Measurements from ENCODE around the gene MS4A15.
"Not testable (repeated sequence)": the region's sequence is repeated elsewhere in the genome, so short reads cannot be mapped to it uniquely, and the experiment has no call there.

Gene MS4A15, protein sequence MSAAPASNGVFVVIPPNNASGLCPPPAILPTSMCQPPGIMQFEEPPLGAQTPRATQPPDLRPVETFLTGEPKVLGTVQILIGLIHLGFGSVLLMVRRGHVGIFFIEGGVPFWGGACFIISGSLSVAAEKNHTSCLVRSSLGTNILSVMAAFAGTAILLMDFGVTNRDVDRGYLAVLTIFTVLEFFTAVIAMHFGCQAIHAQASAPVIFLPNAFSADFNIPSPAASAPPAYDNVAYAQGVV

DNA sequence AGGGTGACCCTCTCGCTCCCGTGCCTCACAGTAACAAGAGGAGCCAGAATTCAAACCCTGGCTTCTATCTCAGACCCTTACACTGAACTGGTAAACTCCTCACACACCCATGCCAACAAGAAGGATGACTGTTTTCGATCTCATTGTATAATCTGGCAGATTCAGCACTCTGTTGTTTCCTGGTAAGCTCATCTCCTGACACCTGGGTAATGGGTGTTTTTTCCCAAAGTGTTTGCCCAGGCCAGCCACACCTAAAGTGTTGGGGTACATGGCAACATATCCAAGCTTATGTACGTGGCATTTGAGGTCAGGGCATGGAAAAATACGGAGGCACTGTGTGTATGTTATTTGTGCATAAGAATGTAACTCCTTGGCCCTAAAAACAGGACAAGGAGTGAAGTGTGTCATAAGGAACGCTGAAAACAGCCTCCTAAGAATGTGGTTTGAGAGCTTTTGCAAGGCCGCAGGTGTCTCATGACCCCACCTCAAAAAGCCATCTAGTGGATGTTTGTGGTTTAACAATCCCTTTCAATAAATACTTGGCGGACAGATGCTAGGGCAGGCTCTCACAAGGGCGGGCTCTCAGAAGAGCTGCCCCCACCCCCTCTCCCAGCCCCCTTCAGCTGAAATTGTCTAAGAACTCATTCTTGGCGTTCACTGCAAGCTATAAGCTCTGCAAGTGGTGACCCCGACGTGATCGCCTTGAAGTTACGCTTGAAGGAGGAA, at the start of gene MS4A15:
TSS of gene MS4A15 (plus strand) at position 561 of the 726 bp plus-strand sequence. CDS start 6,867 bp downstream, outside the sequence.
- DNase-seq = peak; percentile 5

DNA sequence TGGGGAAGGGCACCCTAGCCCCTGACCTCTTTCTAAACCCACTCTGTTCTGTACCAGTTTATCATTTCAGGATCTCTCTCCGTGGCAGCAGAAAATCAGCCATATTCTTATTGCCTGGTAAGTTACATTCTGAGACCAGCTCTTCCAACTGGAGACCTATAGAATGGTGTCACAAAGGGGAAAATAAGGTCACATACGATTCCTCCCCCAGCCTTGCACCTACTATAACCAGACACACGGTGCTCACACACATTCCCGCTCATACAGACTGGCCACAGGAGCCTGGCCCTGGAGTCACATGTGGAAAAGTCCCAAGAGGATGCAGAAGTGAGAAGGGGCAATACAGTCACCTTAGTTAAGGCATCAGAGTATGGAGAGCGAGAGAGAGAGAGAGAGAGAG, 49.7 kb upstream of the MS4A15 start:
- DNase-seq = no peak

DNA sequence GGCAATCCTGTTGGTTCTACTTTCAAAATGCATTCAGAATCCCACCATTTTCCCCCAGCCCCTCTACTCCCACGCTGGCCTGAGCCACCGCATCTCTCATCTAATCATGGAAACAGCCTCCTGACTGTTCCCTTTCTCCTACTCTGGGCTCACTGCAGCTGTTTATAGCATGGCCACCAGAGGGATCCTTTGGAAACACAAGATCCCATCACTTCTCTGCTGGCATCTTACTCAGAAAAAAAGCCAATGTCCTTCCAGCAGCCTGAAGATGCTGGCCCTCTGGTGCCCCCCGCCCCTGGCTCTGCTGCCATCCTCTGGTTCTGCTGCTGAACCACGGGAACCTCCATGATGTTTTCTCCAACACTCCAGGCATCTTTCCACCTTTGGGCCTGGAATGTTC, 46.2 kb upstream of the MS4A15 start:
- no peak for DNase-seq

DNA sequence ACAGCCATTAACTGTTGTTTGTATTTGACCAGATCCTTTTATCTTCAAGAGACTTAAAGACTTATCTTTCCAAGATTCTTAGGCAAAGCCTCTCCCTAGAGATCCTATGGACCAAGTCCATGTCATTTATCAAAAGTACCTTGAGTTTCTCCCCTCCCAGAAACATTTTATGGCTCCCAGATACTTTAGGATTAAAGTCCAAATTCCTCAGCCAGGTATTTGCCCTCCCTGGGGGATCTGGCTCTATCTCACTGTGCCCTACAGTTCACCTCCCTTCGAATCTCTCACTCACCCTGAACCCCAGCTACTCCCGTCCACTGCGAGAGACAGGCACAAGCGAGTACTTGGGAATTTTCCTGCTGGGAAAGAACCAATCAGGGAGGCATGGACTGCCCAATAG, 45.4 kb upstream of the MS4A15 start:
- no peak for DNase-seq

DNA sequence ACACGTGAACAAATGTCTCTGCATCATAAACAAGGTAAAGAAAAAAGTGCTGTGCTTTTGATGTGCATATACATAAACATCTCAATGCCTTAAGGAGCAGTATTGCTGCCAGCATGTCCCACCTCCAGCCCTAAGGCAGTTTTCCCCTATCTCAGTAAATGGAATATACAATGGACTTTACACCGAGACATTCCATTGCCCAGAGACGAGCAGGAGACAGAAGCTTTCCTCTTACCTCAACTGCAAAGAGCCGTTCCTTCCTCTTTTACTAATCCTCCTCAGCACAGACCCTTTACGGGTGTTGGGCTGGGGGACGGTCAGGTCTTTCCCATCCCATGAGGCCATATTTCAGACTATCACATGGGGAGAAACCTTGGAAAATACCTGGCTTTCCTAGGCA, 43.2 kb upstream of the MS4A15 start:
- not testable (repeated sequence) for DNase-seq

DNA sequence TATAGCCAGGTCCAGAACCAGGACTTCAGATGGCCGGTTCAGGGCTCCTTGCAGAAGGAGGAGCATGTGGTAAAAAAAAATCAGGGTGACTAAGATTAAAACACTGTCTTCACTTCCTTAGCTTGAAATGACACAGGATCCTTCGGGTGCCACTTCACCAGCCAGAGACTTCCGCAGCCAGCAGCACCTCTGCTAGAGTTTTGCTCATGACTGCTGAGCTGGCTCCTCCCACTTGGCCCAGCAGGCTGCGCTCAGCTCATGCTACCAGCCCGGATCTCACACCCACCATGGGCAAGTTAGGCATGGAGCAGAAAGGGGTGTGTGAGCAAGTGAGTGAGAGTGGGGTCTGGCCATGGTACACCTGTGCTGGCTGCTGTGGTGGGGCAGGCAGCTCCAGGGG, 38.7 kb upstream of the MS4A15 start:
- peak; percentile 18 for DNase-seq

DNA sequence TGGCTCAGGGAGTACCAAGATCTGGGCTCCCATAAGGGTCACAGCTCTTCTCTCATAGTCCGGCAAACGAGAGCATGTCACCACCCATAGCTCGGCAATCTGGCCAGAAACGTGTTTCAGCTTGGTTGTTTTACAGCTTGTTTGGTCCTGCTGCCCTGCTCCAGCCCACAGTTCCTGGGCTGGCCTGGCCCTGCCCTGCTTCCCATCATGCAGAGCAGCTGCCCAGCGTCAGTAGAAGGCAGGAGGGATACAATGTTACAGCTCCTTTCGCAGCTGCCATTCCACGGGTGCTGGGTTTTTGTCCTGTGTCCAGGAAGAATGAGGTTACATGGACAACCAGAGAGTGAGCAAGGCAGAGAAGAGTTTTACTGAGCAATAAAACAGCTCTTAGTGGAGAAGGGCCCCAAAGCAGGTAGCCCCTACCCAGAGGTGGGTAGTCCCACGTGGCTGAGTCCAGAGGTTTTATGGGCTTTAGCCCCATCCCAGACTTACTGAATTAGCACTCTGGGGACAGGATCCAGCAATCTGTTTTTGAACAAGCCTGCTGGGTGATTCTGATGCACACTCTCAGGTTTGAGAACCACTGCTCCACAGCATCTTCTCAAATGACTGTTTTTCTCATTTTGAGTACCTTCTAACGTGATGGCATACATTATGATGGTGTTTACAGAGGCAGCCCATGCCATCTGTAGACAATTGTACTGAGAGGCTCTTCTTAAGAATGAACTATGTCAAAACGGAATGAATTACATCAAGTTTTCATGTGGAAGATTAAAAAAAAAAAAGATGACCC, 37.9 kb upstream of the MS4A15 start:
- DNase-seq = no peak

DNA sequence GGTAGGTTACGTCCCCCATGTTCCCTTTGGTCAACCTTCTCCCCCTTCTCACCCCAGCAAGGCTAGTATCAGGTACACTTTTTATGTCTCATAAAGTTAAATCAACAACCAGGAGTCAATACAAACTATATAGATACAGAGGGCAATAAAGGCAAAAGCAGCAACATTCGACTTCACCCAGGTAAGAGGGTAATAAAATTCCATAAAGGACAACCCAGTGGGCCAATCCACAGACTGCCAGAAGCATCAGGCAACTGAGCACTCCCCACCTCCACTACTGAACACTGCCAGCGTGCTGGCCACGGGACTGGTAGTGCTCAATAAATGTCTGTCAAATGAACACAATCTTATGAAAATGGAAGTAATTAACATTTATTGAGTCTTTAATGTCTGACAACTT, 37.3 kb upstream of the MS4A15 start:
- DNase-seq = no peak

DNA sequence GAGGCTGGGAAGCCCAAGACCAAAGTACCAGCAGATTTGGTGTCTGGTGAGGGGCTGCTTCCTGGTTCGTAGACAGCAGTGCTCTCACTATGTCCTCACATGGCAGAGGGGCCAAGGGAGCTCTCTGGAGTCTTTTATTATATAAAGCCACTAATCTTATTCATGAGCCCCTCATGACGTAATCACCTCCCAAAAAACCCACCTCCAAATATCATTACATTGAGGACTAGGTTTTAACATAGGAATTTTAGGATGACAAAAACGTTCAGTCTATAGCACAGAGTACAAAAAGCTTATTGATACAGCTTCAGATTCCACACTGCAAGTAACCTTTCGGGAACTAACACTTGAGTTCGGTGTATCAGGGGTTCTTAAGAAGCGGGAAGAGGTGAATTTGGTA, 36.2 kb upstream of the MS4A15 start:
- DNase-seq = no peak

DNA sequence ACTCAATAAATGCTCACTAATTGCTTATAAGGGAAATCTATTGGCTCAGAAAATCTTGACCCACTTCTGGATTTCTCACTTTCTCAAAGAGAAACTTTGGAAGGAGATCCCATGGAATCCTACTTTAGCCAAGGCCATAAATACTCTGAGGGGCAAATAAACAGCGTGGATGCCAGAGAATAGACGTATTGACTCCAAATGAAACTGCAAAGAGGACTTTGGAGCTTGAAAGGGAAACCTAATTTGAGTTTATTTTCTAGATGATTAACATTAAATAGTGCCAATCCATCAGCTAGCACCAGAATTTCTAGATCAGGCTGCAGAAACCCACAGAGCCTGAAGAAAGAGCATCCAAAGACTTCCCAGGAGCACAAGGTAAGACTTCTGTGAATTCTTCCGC, 32.2 kb upstream of the MS4A15 start, which contains the start of gene MS4A18:
TSS of gene MS4A18 (plus strand) at position 301 of the 400 bp plus-strand sequence.
- no peak for DNase-seq

DNA sequence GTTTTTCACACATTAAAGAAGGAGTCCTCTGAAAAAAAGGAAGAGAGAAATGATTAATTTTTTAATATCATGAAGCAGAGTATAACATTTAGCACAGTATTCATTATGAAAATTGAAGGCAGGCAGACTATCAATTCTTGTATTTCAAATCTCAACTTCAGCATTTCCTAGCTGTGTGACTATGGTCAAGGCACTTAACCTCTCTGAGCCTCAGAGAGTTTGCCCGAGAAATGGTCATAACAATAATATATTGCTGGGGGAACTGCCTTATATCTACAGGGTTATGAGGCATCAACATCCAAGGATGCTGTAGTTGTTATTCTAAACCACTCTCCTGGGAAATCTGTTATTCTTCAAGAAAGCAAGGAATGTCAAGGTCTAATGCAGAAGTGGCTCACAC, 31.1 kb upstream of the MS4A15 start:
- no peak for DNase-seq

DNA sequence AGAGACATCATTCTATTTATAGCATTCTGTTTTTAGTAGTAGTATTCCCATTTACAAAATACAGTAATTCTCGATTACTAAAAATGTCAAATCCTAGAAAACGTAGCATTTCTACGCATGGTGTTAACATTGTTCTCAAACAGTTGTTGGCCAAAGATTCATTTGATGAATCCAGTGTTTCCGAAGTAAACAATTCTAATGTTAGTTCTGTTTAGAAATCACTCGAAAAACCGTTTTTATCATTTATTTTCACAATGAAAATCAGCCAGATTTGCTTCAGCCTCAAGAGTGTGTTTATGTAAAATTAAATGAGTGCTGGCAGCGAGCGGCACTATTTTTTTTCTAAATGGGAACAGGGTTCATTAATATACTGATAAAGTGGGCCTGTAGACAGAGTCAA, 25.1 kb upstream of the MS4A15 start:
- no peak for DNase-seq

DNA sequence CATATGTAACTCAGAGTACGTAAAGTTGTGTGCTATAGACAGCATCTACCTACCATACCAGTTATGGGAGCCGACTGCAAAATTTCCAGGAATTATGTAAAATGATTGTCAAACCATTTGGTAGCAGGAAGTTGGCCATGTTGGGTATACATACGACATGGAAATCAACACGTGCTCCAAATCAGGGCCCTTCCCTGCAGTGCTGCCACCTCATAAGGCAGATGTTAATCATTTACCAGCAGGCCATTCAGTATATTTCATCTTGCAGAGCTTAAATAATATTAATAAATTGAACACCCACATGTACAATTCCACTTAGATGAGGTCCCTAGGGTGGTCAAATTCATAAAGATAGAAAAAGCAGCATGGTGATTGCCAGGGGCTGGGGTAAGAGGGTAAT, 22.4 kb upstream of the MS4A15 start:
- DNase-seq = no peak

DNA sequence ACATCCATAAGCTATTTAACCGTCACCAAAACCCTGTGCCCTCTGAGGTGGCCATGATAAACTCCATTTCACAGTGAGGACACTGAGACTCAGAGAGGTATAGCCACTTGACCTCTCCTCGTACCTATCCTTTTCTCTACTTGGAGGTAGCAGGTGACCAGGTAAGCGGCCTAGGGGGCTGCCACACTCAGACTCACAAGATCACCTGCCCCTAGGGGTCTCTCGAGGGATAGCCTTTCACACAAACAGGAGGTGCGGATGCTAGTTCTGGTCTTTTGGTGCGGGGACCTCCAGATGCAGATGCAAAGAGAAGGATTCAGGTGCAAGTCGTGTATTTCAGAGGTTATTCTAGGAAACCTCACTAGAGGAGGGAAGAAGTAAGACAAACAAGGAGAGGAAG, 17.6 kb upstream of the MS4A15 start:
- no peak for DNase-seq

DNA sequence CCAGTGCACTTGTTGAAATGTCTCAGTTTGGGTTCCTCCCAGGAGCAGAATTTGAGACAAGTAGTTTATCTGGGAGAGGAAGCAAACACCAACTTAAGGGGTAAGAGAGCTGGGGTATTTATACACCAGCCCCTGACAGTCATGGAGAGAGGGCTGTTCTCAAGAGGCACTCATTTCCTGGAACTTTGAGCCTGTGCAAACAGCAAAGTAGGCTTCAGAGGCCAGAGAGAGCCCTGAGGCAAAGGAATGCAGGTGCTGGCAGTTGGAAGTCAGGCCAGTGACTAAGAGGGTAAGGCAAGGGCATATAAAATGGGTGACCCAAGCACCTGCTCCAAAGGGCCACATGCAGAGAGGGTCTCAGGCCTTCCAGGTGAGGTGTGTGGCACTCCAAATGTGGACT, 16.1 kb upstream of the MS4A15 start:
- no peak for DNase-seq

DNA sequence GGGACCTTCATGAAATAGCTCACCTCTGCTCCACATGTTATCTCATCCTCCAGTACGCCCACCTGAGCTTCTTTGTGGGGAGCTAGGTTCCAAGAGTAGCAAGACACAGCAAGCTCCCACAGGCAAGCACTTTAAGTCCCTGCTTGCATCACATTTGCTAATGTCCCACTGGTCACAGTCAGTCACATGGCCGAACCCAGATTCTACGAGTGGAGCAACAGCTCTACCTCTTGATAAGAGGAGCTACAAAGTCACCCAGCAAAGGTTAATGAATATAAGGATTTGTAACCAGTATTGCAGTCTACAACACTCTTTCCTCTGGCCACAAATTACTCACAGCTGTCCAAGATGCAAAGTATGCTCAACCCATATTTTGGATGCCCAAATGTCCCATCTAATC, 15.2 kb upstream of the MS4A15 start:
- DNase-seq = no peak

DNA sequence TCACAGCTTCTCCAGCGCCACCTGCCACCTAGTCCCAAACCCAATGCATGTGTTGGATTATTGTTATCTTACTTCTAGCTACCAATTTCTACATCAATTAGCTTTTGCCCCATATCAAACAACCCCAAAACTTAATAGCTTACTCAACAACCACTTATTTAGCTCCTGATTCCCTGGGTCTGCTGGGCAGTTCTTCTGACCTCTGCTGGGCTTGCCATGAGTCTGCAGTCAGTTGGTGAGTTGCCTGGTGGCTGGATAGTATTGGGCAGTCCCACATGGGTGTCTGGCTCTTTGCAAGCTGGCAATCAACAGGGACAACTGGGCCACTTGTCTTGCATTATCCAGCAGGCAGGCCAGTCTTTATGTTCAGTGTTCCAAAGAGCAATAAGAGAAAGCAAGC, 13.6 kb upstream of the MS4A15 start:
- no peak for DNase-seq

DNA sequence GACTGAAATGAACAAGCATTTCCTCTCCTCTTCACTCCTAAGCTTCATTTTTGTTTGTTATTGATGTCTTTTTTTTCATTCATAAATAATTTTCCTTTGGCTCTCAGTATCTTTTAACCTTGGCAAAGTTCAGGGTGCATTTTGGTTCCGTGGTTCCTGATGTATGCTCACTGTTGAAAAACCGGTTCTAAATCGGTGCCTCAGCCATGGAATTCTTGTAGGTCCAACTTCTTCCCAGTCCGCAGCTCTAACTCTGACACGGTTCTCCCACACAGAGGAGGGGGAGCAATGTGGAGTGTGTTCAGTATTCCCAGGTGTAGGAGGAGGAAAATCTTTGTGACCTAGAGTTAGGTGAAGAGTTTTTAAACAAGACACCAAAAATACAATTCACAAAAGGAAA, 12.6 kb upstream of the MS4A15 start:
- DNase-seq = no peak

DNA sequence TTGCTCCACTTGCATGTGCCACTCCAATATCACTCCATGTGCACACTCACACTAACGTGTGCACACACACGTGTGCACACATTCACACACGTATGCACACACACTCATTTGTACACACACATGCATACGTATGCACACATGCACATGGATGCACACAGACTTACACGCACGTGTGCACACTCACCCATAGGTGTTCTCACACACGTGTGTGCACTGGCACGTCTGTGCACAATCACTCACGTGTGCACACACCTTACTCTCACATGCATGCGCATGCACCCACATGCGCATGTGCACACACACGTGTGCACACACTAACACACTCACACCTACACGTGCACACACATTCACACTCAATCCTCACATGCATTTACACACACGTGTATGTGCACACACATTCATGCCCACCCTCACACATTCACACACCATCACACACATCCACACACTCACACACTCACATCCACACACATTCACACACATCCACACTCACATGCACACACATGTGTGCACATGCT, 9.3 kb upstream of the MS4A15 start:
- DNase-seq = no peak

DNA sequence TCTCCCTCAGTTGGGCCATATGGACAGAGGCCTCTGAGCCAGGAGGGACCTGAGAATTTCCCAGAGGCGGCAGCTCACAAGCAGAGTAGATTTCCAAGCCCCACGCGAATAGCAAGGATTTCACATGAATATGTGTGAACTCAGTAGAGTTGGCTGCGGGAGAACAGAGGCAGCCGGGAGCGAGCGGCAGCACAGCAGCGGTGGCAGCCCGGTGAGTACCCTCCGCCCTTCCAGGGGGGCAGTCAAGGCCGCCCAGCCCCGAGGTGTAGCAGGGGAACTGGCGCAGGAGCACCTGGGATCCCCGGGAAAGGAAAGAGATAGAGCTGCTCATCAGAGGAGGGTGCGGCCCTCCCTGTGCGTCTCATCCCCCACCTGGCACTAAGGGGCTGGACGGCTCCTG, 8.4 kb upstream of the MS4A15 start:
- DNase-seq = no peak

DNA sequence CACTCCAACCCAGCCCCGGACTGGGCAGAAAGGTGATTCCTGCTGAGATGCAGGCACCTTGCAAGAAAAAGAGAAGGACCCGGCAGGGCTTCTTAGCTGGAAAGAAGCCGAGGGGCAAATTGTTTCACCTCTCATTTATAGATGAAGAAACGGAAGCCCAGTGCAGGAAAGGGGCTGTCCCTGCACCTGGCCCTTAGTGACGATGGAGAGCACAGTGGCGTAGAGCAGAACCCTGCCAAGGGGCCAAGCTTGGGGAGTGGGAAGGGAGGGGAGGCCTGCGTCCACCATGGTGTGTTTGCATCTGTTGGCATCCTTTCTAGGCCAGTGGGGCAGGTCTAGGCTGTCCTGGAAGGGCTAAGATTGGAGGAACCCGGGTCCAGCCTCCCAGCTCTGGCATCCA, 7.8 kb upstream of the MS4A15 start:
- no peak for DNase-seq

DNA sequence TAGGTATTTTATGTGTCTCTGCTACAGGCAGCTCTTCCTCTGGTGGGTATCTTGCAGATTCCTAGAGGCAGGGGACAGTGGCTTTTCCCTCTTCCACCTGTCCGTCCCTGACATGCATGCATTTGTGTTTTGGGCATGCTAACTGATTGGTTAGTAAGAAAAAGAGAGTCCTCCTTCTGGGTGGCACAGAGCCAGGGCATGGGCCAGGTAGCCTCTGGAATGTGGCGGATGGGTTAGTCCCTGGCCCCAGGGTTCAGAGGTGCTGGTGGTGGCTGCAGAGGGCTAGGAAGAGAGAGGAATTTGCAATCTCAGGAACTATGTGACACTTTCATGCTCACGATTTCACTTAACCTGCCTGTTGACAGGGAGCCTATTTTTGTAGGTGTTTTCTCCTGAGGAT, 5.8 kb upstream of the MS4A15 start:
- DNase-seq = no peak

DNA sequence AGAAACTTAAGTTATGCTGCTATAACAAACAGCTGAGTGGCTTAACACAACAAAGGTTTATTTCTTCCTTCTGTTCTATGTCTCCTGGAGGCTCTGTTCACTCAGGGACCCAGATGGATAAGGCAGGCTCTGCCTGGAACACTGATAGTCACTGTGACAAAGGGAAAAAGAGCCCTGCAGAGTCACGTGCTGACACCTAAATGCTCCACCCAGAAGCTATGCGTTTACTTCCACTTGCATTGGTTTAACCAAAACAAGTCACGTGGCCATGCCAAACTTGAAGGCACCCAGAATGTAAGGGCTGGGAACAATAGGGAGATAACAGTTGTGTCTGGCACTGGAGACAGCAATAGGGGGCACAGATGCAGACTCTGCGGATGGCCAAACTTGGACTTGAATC, 3.4 kb upstream of the MS4A15 start:
- no peak for DNase-seq

DNA sequence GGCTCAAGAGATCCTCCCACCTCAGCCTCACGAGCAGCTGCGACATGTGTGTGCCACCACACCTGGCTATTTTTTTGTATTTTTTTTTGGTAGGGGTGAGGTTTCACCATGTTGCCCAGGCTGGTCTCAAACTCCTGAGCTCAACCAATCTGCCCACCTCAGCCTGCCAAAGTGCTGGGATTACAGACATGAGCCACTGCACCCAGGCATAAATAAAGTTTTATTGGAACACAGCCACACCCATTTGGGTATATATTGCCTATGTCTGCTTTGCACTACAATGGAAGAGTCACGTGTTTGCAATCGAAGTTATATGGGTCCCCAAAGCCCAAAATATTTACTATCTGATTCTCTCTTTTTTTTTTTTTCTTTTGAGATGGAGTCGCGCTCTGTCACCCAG, 1.8 kb upstream of the MS4A15 start:
- no peak for DNase-seq

Measured in CD4-positive, alpha-beta T cell treated with Interleukin-12 subunit alpha and Interleukin-12 subunit beta, for 1 hour (primary cell).